Omental fat pad (tissue), 4 donors: ENCODE measurements around the gene GFM2. TPM values are rescaled to one million over a fixed set of nuclear protein-coding genes. Genes with fewer than 3 reads are reported as not detected.

Experiments used
- ATAC-seq: fragments of 150-250 bp; one replicate; pipeline ENCODE4 v1.9.1; 2016; ENCODE audit warnings: mild to moderate bottlenecking, moderate library complexity; ENCODE audit not compliant: low FRiP score
- DNase-seq: peaks from one replicate; pipeline ENCODE4 v3.0.0-alpha.2; 2019; ENCODE audit warnings: low spot score
- total RNA-seq, 4 donors: library from RNA; depleted of rRNA; stranded (reverse); fragments of >200 nt; gene quantifications; one replicate each; pipeline ENCODE4 v1.1.0, GENCODE V29; 2016
- TF ChIP-seq, protein P1 (sequence below), 3 donors: fragments of 450-650 bp; IDR thresholded peaks; one replicate each; pipeline ENCODE4 v1.5.1; 2016 to 2017; ENCODE audit warnings: antibody characterized with exemption in 3 of 3, mild to moderate bottlenecking in 3 of 3, moderate library complexity in 2 of 3

The GFM2 gene
- total RNA-seq, 4 donors from 2014 or later, result 15.9 to 23.5 (median 18.3) TPM

DNA sequence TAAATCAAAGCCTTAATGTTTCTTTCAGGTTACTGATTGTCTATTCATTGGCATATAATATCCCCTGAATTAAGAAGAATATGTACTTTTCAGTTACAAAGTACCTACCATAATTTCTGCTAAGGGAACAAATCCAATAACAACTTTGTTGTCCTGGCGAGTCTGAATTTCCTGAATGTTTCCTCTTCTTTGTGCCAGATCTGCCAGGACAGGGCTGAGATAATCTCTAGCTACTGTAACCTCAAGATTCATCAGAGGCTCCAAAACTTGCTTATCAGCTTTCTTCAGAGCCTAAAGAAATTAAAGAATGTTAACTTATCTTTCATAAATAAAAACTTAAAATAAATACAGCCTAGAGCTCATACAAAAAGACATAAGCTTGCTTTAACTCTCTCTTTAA is 44.6 kb downstream of the GFM2 start:
- no peak for DNase-seq
- ATAC-seq, result no peak
- TF ChIP-seq, protein P1, sequence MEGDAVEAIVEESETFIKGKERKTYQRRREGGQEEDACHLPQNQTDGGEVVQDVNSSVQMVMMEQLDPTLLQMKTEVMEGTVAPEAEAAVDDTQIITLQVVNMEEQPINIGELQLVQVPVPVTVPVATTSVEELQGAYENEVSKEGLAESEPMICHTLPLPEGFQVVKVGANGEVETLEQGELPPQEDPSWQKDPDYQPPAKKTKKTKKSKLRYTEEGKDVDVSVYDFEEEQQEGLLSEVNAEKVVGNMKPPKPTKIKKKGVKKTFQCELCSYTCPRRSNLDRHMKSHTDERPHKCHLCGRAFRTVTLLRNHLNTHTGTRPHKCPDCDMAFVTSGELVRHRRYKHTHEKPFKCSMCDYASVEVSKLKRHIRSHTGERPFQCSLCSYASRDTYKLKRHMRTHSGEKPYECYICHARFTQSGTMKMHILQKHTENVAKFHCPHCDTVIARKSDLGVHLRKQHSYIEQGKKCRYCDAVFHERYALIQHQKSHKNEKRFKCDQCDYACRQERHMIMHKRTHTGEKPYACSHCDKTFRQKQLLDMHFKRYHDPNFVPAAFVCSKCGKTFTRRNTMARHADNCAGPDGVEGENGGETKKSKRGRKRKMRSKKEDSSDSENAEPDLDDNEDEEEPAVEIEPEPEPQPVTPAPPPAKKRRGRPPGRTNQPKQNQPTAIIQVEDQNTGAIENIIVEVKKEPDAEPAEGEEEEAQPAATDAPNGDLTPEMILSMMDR (IDR thresholded peaks at IDR 0.05), result no peak

DNA sequence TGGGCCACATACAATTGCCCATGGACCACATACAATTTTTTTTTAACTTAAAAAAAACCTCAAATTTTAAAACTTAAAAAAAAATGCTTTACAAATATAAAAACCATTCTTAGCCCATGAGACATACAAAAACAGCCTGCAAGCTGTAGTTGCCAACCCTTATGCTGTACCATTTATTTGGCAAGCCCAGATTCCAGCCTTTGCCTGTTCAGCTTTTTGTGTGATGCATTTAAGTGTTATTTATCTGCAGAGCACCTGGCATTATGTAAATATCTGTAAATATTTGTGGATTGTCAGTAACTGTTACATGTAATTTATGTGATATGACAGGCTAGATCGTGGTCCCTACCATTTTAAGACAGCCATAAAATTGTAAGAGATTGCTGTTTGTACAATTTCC is 49.3 kb downstream of the GFM2 start:
- DNase-seq, result no peak
- no peak for ATAC-seq
- TF ChIP-seq, protein P1 (IDR thresholded peaks at IDR 0.05), result no peak

DNA sequence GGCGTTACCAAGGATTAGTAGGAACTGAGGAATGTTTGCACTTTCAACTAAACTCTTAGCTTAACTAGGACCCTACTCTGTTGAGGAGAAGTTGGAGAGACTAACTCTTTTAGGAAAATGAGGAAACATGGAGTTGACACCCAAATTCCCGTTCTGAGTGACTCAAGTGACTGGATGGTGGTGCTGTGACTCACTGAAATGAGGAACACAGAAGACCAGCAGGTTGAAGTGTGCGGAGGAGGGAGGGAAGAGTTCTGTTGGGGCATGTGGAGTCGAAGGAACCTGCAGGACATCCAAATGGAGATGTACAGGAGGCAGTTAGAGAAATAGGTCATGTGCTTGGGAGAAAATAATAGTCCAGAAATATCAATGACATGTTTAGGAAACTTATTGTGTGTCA is 73.7 kb downstream of the GFM2 start:
- TF ChIP-seq, protein P1 (IDR thresholded peaks at IDR 0.05), result no peak
- ATAC-seq, result no peak
- no peak for DNase-seq

DNA sequence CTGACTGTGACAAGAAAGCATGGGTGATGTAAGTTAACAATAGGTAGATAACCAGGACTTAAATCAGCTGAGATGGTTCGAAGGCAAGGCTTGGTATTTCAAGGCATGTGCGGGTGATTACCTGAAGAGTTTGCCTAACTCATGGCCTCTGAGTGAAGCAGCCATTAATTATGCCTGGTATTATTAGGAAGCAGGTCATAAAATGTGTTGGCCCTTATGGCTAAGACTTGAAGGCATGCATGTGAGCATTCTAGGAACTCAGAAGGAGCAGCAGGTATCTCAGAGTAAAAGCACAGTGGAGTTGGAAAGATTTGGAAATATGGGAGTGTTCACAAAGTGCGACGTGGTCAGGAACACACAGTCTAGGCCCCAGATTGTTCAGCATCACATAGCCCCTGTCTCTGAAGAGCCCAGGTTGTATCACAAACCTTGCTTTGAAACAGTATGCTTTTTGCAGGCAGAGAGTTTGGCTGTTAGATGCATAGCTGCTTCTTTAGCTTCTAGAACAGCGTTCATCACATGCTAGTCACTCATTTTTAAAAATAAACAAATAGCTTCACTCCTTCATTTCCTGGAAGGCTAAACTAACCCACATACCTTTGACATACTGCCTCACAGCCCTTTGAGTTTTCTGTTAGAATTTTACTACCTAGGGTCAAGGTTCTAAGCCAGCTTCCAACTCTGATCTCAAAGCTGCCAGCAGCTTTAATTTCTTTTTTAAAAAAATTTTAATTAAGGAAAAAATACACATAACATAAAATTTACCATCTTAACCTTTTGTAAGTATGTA is 79.8 kb downstream of the GFM2 start:
- TF ChIP-seq, protein P1 (IDR thresholded peaks at IDR 0.05), result no peak
- ATAC-seq, result no peak
- no peak for DNase-seq

DNA sequence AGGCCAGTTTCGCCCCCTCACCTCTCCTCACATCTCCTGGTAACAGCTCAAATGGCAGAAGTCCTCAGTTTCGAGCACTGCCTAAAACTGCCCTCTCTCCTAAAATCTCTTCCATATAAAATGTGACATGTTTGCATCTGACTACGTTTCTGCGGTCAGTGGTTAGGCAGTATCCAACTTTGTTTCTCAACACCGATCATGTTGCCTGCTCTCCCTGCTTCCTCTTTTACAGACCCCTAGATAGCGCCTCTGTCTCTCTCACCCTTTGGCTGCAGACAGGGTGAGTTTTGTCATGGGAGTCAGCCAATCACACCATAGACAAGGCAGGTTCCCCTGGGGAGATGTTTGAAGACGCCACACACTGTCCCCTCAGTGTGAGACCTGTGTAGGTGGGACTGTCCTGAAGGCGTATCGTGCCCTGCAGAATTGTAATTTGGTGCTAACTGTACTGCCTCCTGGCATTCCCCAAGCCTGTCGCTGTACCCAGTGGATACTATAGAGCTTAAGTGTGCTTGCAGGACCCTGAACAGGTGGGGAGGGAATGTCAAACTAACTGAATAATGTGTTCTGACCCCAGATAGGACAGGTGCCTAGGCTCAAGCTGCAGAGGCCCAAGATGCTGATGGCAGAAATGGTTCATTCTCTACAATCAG is 80.8 kb downstream of the GFM2 start:
- no peak for ATAC-seq
- DNase-seq, result no peak
- TF ChIP-seq, protein P1 (IDR thresholded peaks at IDR 0.05), result no peak

DNA sequence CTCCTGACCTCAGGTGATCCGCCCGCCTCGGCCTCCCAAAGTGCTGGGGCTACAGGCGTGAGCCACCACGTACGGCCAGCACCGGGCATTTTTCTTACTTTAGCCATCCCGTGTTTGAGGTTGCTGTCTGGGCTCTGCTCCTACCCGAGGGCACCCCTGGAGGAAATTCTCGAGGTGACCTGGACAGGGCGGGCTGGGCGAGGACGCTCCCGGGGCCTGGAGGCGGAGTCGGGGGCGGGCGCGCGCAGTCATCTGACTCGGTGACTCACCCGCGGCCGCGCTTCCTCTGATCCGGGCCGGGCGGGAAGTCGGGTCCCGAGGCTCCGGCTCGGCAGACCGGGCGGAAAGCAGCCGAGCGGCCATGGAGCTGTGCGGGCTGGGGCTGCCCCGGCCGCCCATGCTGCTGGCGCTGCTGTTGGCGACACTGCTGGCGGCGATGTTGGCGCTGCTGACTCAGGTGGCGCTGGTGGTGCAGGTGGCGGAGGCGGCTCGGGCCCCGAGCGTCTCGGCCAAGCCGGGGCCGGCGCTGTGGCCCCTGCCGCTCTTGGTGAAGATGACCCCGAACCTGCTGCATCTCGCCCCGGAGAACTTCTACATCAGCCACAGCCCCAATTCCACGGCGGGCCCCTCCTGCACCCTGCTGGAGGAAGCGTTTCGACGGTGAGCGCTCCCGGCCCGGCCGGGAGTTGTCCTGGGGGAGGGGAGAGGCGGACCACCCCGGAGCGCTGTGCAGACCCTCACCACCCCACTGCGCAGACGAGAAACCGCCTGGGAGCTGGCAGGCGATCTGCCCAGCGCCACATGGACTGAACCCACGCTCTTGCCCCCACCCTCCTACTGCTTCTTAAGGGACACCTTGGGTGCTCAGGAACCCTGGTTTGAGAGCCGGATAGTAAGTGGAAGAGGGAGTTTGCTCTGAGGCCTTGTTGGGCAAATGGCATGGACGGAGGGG is 81.7 kb downstream of the GFM2 start, which contains the start of gene HEXB:
TSS of gene HEXB (plus strand) at position 334 of the 952 bp plus-strand sequence. CDS start at position 362, 28 bp downstream.
- DNase-seq (peak; percentile 67), ATAC-seq (peak; percentile 97)
- TF ChIP-seq, protein P1 (IDR thresholded peaks at IDR 0.05), result no peak
